ENCODE measurements around the gene SEMA3F.
"Not testable (repeated sequence)": the region's sequence is repeated elsewhere in the genome, so short reads cannot be mapped to it uniquely, and the experiment has no call there.

SEMA3F gene

GRCh38 chr3:50215529-50215928 is 60.4 kb downstream of the SEMA3F start:
- no peak for DNase-seq

- no peak for DNase-seq
These were observed 62.6 kb downstream of the SEMA3F start for GRCh38 chr3:50217681-50218080.

- DNase-seq = no peak
These were observed 63.3 kb downstream of the SEMA3F start for GRCh38 chr3:50218448-50218847.

- no peak for DNase-seq
These were observed 64.2 kb downstream of the SEMA3F start for GRCh38 chr3:50219285-50219684.

- DNase-seq = no peak
These were observed 65.0 kb downstream of the SEMA3F start for GRCh38 chr3:50220109-50220508.

GRCh38 chr3:50221051-50221410 is 65.9 kb downstream of the SEMA3F start:
- DNase-seq = no peak

- DNase-seq = no peak
These were observed 66.5 kb downstream of the SEMA3F start for GRCh38 chr3:50221411-50222168.

- no peak for DNase-seq
These were observed 67.0 kb downstream of the SEMA3F start for GRCh38 chr3:50222169-50222528.

- DNase-seq = no peak
These were observed 69.5 kb downstream of the SEMA3F start for GRCh38 chr3:50224639-50225038.

- DNase-seq = no peak
These were observed 71.8 kb downstream of the SEMA3F start for GRCh38 chr3:50226888-50227389.

- DNase-seq = peak; percentile 62
These were observed 72.5 kb downstream of the SEMA3F start for GRCh38 chr3:50227390-50228183.

GRCh38 chr3:50228184-50228763 is 73.2 kb downstream of the SEMA3F start:
- not testable (repeated sequence) for DNase-seq

GRCh38 chr3:50229490-50229889 is 74.4 kb downstream of the SEMA3F start:
- no peak for DNase-seq

- DNase-seq = no peak
These were observed 75.1 kb downstream of the SEMA3F start for GRCh38 chr3:50230104-50230793.

GRCh38 chr3:50230794-50231125 is 75.6 kb downstream of the SEMA3F start:
- no peak for DNase-seq

- DNase-seq = no peak
These were observed 76.5 kb downstream of the SEMA3F start for GRCh38 chr3:50231581-50231980.

- DNase-seq = no peak
These were observed 77.2 kb downstream of the SEMA3F start for GRCh38 chr3:50232303-50232702.

GRCh38 chr3:50233176-50233575 is 78.1 kb downstream of the SEMA3F start:
- no peak for DNase-seq

GRCh38 chr3:50235716-50236483 is 80.8 kb downstream of the SEMA3F start, which contains the start of gene GNAI2:
Gene GNAI2 (plus strand): TSS chr3:50236204. CDS start chr3:50236336, 132 bp downstream.
- DNase-seq = peak; percentile 88

GRCh38 chr3:50236484-50237132 is 81.5 kb downstream of the SEMA3F start:
- DNase-seq = no peak

- no peak for DNase-seq
These were observed 82.1 kb downstream of the SEMA3F start for GRCh38 chr3:50237133-50237651.

All from NCI-H2107 (cell line).